Measurements from ENCODE around the gene TRIM24.

Gene TRIM24

GRCh38 chr7:138626846-138627245, 166.8 kb downstream of the TRIM24 start:
- TF ChIP-seq REST (IDR thresholded peaks at IDR 0.05; ENCODE audit: insufficient read depth in 1 of 2, low read depth in 2 of 2, low read length in 2 of 2) (no peak), POLR2AphosphoS5 (IDR thresholded peaks at IDR 0.05; ENCODE audit: low read depth, low read length) (no peak), FOXP2 (optimal IDR thresholded peaks at IDR 0.05; ENCODE audit: borderline replicate concordance, extremely low read depth, extremely low read length, insufficient read depth) (no peak), TAF1 (IDR thresholded peaks at IDR 0.05; ENCODE audit: borderline replicate concordance, insufficient read depth, low read length) (no peak), SIN3A (IDR thresholded peaks at IDR 0.05; ENCODE audit: borderline replicate concordance, insufficient read depth, low read length) (no peak)

GRCh38 chr7:138627361-138627760, 167.3 kb downstream of the TRIM24 start:
- TF ChIP-seq SIN3A (IDR thresholded peaks at IDR 0.05; ENCODE audit: borderline replicate concordance, insufficient read depth, low read length) (no peak), TAF1 (IDR thresholded peaks at IDR 0.05; ENCODE audit: borderline replicate concordance, insufficient read depth, low read length) (no peak)

- no peak for TF ChIP-seq REST (IDR thresholded peaks at IDR 0.05; ENCODE audit: insufficient read depth in 1 of 2, low read depth in 2 of 2, low read length in 2 of 2)
- TF ChIP-seq TAF1 (IDR thresholded peaks at IDR 0.05; ENCODE audit: borderline replicate concordance, insufficient read depth, low read length): no peak
- TF ChIP-seq POLR2AphosphoS5 (IDR thresholded peaks at IDR 0.05; ENCODE audit: low read depth, low read length): no peak
- no peak for TF ChIP-seq SIN3A (IDR thresholded peaks at IDR 0.05; ENCODE audit: borderline replicate concordance, insufficient read depth, low read length)
- no peak for TF ChIP-seq FOXP2 (optimal IDR thresholded peaks at IDR 0.05; ENCODE audit: borderline replicate concordance, extremely low read depth, extremely low read length, insufficient read depth)
These were observed 170.1 kb downstream of the TRIM24 start for GRCh38 chr7:138630059-138630610.

DNA sequence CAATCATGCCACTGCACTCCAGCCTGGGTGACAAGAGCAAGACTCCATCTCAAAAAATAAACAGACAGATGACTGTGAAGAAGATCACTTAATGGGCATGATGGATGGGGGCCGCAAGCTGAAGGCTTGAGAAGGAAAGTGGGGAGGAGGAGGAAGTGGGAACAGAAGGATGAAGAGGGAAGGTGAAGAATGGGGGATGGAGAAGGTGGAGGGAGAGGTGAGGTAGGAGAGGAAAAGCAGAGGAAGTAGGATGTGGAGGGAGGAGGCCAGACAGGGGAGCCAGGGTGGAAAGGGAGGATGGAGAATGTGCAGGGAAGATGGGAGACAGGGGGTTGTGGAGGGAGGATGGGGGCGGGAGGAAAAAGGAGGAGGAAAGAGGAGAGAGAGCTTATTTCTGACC, 172.3 kb downstream of the TRIM24 start:
- TF ChIP-seq TAF1 (IDR thresholded peaks at IDR 0.05; ENCODE audit: borderline replicate concordance, insufficient read depth, low read length): no peak
- no peak for TF ChIP-seq POLR2AphosphoS5 (IDR thresholded peaks at IDR 0.05; ENCODE audit: low read depth, low read length)
- TF ChIP-seq REST (IDR thresholded peaks at IDR 0.05; ENCODE audit: insufficient read depth in 1 of 2, low read depth in 2 of 2, low read length in 2 of 2): no peak
- TF ChIP-seq FOXP2 (optimal IDR thresholded peaks at IDR 0.05; ENCODE audit: borderline replicate concordance, extremely low read depth, extremely low read length, insufficient read depth): no peak
- TF ChIP-seq SIN3A (IDR thresholded peaks at IDR 0.05; ENCODE audit: borderline replicate concordance, insufficient read depth, low read length): no peak

DNA sequence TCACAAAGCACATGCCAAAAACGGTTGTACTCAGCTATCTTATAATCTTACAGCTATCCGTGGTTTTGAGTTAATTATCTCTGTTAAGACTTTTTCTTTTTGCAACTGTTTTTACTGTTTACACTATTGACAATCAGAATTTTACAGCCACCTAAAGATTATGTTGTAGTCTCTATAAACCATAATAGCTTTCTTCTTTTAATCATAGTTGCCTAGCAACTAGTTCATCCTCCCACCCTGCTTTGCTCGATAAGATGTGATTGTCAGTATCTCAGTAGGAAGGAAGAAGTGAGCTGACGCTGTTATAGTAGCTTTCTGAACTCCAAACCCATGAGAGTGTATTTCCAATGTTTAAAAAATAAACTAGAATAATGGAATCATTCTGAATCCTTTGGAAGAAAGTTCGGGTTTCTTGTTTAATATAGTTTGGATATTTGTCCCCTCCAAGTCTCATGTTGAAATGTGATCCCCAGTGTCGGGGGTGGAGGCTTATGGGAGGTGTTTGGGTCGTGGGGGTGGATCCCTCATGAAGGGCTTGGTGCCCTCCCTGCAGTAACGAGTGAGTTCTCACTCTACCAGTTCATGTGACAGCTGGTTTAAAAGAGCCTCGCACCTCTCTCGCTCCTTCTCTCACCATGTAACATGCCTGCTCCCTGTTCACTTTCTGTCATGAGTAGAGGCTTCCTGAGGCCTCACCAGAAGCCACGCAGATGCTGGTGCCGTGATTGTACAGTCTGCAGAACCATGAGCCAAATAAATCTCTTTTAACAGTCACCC, 173.0 kb downstream of the TRIM24 start:
- no peak for TF ChIP-seq FOXP2 (optimal IDR thresholded peaks at IDR 0.05; ENCODE audit: borderline replicate concordance, extremely low read depth, extremely low read length, insufficient read depth)
- no peak for TF ChIP-seq REST (IDR thresholded peaks at IDR 0.05; ENCODE audit: insufficient read depth in 1 of 2, low read depth in 2 of 2, low read length in 2 of 2)
- TF ChIP-seq TAF1 (IDR thresholded peaks at IDR 0.05; ENCODE audit: borderline replicate concordance, insufficient read depth, low read length): no peak
- no peak for TF ChIP-seq POLR2AphosphoS5 (IDR thresholded peaks at IDR 0.05; ENCODE audit: low read depth, low read length)
- TF ChIP-seq SIN3A (IDR thresholded peaks at IDR 0.05; ENCODE audit: borderline replicate concordance, insufficient read depth, low read length): no peak
